Measurements from ENCODE around the gene ACIN1. TPM values are rescaled to one million over a fixed set of nuclear protein-coding genes. Genes with fewer than 3 reads are reported as not detected.

The ACIN1 gene
- total and polyA plus RNA-seq, 12 donors, result 35.7 to 119 (median 68.0) TPM

GRCh38 chr14:23041729-23042128 lies 53.2 kb downstream of the ACIN1 start:
- intact Hi-C loops (cut with DNase I), result no loop called here
- TF ChIP-seq CTCF (IDR thresholded peaks at IDR 0.05), result no peak

GRCh38 chr14:23040100-23040499 lies 54.8 kb downstream of the ACIN1 start:
- no peaks in the 10 kb centered on the region for H3K27me3 ChIP-seq
- no peaks in the 10 kb centered on the region for H3K36me3 ChIP-seq
- no peaks in the 10 kb centered on the region for H3K9me3 ChIP-seq
- intact Hi-C loops (cut with DNase I), result no loop called here
- H3K4me3 ChIP-seq, result no peak overlapping the region
- 90 to 91% methylated on average over 4 of the region's 4 CpGs for WGBS, 2 donors
- no peak overlapping the region for H3K27ac ChIP-seq
- no peak for TF ChIP-seq CTCF (IDR thresholded peaks at IDR 0.05)
- DNase-seq (no peak), ATAC-seq (no peak)
- peaks cover 0 to 16% (median 6%) of the 10 kb centered on the region in 9 donors for H3K4me1 ChIP-seq

More at GRCh38 chr14:23041729-23042128, 53.2 kb downstream of the ACIN1 start:
- 86% methylated on average over 8 of the region's 8 CpGs for WGBS, 2 donors
- ATAC-seq (no peak), DNase-seq (no peak)
- H3K27ac ChIP-seq, result no peak overlapping the region
- no peaks in the 10 kb centered on the region for H3K36me3 ChIP-seq
- no peaks in the 10 kb centered on the region for H3K27me3 ChIP-seq
- no peak overlapping the region for H3K4me3 ChIP-seq
- peaks cover 0 to 24% (median 13%) of the 10 kb centered on the region in 9 donors for H3K4me1 ChIP-seq
- H3K9me3 ChIP-seq, result no peaks in the 10 kb centered on the region

- Histone ChIP-seq H3K36me3 (peaks cover 0 to 31% (median 20%) of the 10 kb centered on the region in 9 donors), H3K4me1 (peaks cover 0 to 24% (median 16%) of the 10 kb centered on the region in 9 donors), H3K27me3 (no peaks in the 10 kb centered on the region), H3K4me3 (peak overlapping the region in 9 of 10 donors; percentile 63 to 97 (median 83)), H3K9me3 (no peaks in the 10 kb centered on the region), H3K27ac (peak overlapping the region; percentile 87 to 98 (median 94))
- WGBS, 2 donors, result 64 to 66% methylated on average over 14 of the region's 14 CpGs
- ATAC-seq, result no peak
- no peak for DNase-seq
- intact Hi-C loops (cut with DNase I), result loop anchor here in 4 of 10 donors (2.0 kb wide), 1 partner anchor 29 kb away; no protein-coding TSS in a partner anchor
- no peak for TF ChIP-seq CTCF (IDR thresholded peaks at IDR 0.05)
Observed at GRCh38 chr14:23035303-23036144, 59.4 kb downstream of the ACIN1 start.

GRCh38 chr14:23034498-23035302 lies 60.2 kb downstream of the ACIN1 start, which contains the start of gene PSMB5:
Gene PSMB5 (minus strand): TSS chr14:23034900. CDS start chr14:23034881, 19 bp downstream.
- 0% methylated on average over 36 of the region's 36 CpGs for WGBS, 2 donors
- peaks cover 0 to 24% (median 16%) of the 10 kb centered on the region in 9 donors for H3K4me1 ChIP-seq
- H3K27me3 ChIP-seq, result no peaks in the 10 kb centered on the region
- TF ChIP-seq CTCF (IDR thresholded peaks at IDR 0.05), result peak in 1 of 9 donors; percentile 17
- peak within 1 kb of the TSS; percentile 87 to 98 (median 94) for H3K27ac ChIP-seq
- peaks cover 0 to 38% (median 22%) of the 10 kb centered on the region in 9 donors for H3K36me3 ChIP-seq
- intact Hi-C loops (cut with DNase I), result loop anchor here in 4 of 10 donors (2.0 kb wide), 1 partner anchor 28 kb away; no protein-coding TSS in a partner anchor
- peak; percentile 81 to 94 for DNase-seq
- H3K9me3 ChIP-seq, result no peaks in the 10 kb centered on the region
- H3K4me3 ChIP-seq, result peak within 1 kb of the TSS; percentile 63 to 97 (median 82)
- ATAC-seq, result peak; percentile 96 to 99 (median 98)

Data from heart right ventricle (tissue), 16 donors.